AG09319 (cell line): ENCODE measurements around the gene BEND4.
"Not testable (repeated sequence)": the region's sequence is repeated elsewhere in the genome, so short reads cannot be mapped to it uniquely, and the experiment has no call there.

Source experiments
- DNase-seq: peaks from one replicate; pipeline ENCODE4 v3.0.0-alpha.2; 2010; ENCODE audit warnings: low read depth; ENCODE audit errors: extremely low read depth
- TF ChIP-seq, protein P1 (sequence below): IDR thresholded peaks from 2 replicates; pipeline ENCODE4 v1.5.1; 2011; ENCODE audit warnings: low read depth, mild to moderate bottlenecking, inconsistent platforms, low read length, moderate library complexity

The BEND4 gene

DNA sequence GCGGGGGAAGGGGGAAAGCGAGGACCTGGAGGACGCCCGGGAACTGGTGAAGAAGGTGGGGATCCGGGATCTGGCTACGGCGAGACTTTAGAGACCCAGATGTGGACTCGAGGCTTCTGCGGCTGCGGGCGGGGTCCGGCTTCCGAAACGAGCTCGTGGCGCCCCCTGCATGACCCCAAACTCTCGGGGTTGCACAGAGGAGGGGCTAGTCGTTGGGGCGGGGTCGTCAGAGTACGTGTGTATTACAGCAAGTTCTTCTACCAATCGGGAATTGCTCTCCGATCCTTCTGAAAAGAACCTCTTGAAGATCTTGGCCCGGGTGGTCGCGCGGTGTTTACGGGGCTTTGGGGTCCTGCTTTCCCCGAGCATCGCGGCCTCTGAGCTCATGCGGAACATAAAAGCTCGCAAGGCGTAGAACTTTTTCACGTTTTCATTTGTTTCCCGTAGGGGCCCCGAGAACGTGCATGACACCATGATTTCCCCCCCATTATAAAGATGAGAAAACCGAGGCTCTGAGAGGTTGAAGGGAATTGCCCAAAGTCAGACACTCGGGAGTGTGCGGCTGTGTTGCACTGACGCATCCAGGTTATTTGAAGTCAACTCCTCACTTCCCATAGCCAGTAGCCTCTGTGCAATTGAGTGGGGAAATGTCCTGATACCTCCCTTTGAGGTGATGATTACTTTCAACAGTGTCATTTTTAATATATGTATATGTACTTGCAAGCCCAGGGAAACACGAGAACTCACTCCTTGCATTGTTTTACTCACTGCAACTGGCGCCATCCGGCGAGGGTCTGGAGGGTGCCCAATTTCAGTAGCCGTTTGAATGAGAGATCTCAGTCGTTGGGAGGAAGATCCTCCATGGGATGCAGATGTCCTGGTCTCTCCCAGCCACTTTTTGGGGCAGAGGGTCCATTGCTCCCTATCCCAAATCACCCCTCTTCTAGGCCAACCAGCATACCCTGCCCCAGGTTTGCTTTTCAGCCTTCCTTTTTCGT, at the start of gene BEND4:
TSS of gene BEND4 (minus strand) at position 149 of the 998 bp plus-strand sequence. CDS start 512 bp downstream, outside the sequence.
- no peak for DNase-seq
- TF ChIP-seq, protein P1, sequence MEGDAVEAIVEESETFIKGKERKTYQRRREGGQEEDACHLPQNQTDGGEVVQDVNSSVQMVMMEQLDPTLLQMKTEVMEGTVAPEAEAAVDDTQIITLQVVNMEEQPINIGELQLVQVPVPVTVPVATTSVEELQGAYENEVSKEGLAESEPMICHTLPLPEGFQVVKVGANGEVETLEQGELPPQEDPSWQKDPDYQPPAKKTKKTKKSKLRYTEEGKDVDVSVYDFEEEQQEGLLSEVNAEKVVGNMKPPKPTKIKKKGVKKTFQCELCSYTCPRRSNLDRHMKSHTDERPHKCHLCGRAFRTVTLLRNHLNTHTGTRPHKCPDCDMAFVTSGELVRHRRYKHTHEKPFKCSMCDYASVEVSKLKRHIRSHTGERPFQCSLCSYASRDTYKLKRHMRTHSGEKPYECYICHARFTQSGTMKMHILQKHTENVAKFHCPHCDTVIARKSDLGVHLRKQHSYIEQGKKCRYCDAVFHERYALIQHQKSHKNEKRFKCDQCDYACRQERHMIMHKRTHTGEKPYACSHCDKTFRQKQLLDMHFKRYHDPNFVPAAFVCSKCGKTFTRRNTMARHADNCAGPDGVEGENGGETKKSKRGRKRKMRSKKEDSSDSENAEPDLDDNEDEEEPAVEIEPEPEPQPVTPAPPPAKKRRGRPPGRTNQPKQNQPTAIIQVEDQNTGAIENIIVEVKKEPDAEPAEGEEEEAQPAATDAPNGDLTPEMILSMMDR: no peak

- TF ChIP-seq, protein P1: no peak
- DNase-seq: no peak
These were observed 44.9 kb upstream of the BEND4 start for GRCh38 chr4:42197341-42197740.

- no peak for DNase-seq
- TF ChIP-seq, protein P1: no peak
These were observed 20.5 kb upstream of the BEND4 start for GRCh38 chr4:42172921-42173320.

DNA sequence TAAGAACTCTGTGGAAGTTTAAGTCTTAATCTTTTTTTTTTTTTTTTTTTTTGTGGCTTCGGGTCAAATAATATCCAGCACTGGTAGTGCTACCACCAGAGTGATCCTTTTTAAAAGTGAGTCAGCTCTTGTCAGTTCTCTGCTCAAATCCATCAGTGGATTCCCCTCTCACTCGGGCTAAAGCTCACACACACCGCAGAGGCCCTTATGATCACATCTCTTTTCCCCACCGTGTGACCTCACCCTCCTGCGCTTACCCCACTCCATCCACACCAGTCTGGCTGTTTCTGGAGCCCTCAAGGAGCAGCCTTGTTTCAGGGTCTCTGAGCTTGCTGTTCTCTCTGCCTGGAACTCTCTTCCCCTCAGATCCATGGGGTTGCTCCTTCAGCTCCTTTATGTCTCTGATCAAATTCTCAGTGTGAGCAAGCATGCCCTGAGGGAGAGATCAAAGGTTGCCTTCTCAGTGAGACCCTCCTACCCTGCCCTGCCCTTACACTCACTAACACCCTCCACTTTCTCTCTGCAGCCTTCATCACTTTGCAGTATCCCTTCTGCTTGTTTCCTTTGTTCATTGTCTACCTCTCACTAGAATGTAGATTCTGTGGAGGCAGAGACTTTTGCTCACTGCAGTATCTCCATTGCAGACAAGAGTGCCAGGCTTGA, 19.8 kb upstream of the BEND4 start:
- TF ChIP-seq, protein P1: no peak
- DNase-seq: no peak

DNA sequence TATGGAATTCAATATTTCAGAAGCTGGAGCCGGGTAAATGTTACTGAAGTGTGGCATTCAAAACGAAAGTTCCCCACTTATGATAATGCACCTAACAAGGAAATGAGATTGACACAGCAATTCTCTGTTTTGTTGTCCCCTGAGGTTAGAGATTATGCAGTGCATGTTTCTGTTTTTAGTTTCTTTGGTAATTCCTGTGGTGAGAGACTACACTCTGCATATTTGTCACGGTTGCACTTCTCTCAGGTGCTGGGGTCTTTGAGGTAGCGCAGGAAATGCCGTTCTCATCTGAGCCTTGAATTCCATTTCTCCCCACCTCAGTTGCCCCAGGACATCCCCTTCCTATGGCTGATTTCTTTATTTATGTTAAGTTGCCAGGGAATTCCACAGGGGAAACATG, 15.3 kb upstream of the BEND4 start:
- TF ChIP-seq, protein P1: no peak
- no peak for DNase-seq

- DNase-seq: not testable (repeated sequence)
These were observed 13.7 kb upstream of the BEND4 start for GRCh38 chr4:42166186-42166585.

DNA sequence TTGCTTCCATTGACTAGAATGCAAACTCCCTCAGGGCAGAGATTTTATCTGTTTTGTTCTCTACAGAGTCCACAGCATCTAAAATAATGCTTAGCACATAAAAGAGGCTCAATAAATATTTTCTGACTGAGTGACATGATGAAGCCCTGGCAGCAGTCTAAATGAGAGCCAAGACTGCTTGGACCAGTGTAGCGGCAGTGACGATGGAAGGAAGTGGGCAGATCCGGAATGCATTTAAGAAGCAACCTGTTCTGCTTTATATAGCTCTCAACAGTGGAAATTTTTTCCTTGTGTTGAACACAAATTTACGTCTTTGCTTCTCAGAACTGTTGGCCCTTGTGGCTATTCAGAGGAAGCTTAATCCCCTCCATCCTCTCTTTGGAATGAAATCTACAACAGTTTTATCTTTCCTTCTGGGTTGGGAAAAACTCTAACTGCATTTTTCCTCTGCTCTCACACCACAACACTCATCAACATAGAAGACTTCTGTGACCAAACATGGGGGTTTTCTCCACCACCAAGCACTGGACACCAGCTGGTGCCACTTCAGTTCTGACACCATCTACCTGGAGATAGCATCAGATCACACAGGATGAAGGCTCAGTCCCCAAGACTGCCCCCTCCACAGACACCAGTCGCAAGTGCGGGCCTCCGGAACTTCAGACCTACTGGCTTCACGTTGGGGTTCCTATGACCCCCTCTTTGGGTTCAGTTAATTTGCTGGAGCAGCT, 7.0 kb upstream of the BEND4 start:
- DNase-seq: no peak
- TF ChIP-seq, protein P1: no peak
